Uterus (tissue), 2 donors: ENCODE results near the gene PTPRC.

Source experiments
- CTCF ChIP-seq, 4 experiments: fragments of 200-600 bp in 2 of 4; fragments of 450-650 bp in 2 of 4; sonication (generic) in 2 of 4; IDR thresholded peaks; one replicate each; pipeline ENCODE4 v1.5.1; 2016 to 2019; ENCODE audit warnings: antibody characterized with exemption in 4 of 4, mild to moderate bottlenecking in 2 of 4, moderate library complexity in 1 of 4
- POLR2A ChIP-seq, 2 donors: fragments of 450-650 bp; IDR thresholded peaks; one replicate each; pipeline ENCODE4 v1.6.1; 2016; ENCODE audit warnings: antibody characterized with exemption in 2 of 2, mild to moderate bottlenecking in 1 of 2, moderate library complexity in 1 of 2

DNA sequence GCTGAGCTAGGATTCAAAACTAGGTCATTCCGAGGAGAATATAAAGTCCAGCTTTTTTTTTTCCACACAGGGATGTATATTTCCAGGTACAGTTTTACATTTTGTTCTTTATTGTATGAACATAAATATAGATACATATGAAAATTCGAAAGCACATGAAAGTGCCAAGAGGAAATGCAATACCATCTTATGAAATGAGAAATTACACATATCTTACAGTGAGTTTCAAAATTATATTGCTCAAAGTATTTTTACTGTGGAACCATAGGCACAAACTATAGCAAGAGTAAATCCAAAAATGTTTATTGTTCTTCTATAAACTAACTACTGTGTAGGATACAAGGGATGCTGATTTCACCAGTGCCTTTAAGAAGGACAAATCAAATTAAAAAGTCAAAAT, 39.0 kb downstream of the PTPRC start:
- TF ChIP-seq CTCF (IDR thresholded peaks at IDR 0.05) (no peak), POLR2A (IDR thresholded peaks at IDR 0.05) (no peak)
